Measurements from ENCODE around the gene LPP. TPM values are rescaled to one million over a fixed set of nuclear protein-coding genes. Genes with fewer than 3 reads are reported as not detected.

Gene LPP
- total RNA-seq, 1 experiment from 2014 or later: 54.0 TPM

DNA sequence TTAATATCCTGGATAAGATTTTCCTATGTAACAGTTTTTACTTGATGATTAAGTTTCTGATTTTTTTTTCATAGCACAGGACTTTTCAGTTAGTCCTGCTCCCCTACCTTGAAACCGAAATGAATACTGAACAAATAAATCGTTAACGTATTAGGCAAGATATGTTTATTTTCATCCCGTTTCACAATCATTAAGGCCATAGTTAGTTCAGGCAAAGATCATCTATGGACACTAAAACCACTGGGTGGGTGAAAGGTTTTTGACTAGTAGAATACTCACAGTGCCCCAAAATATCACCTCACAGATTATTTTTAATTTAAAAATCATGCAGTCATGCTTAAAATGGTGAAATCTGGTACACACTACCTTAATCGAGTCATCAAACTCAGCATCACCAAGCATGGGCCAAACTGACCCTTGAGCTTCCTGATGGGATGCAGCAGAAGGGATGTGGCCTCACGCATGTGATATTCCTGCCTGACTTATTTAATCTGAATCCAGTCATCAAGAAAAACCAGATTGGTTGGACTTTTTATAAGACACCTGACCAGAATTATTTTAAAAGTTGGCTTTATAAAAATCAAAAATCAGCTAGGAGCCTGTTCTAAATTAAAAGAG, 365.0 kb downstream of the LPP start:
- H3K79me2 ChIP-seq (ENCODE audit: insufficient read depth, low read length): no peaks in the 10 kb centered on the region
- H3K4me1 ChIP-seq (ENCODE audit: control insufficient read depth in 1 of 2, insufficient read depth in 2 of 2, low read length in 2 of 2): no peaks in the 10 kb centered on the region; a peak in 1 of 4 replicates
- ChIA-PET CTCF (no interaction called here), RAD21 (ENCODE audit: low non-redundant PET in 1 of 2, low total read pairs in 2 of 2, uncharacterized antibody in 2 of 2, unreplicated experiment in 2 of 2) (no interaction called here), POLR2A (no interaction called here)
- no peak overlapping the region for H3K9ac ChIP-seq (ENCODE audit: low read length)
- no peak for ATAC-seq
- no peaks in the 10 kb centered on the region for H4K20me1 ChIP-seq (ENCODE audit: insufficient read depth)
- H3K9me2 ChIP-seq (ENCODE audit: insufficient read depth): no peaks in the 10 kb centered on the region
- no peaks in the 10 kb centered on the region for H3K36me3 ChIP-seq (ENCODE audit: control insufficient read depth in 1 of 2, insufficient read depth in 2 of 2, low read length in 2 of 2)
- no peak overlapping the region for H3K27ac ChIP-seq (ENCODE audit: low read depth, low read length)
- no peak overlapping the region for H3K4me3 ChIP-seq (replicated peaks in 1 of 2; ENCODE audit: low read depth in 1 of 2, low read length in 2 of 2)
- BruUV-seq (replicated peaks): no TSS peak
- no peak overlapping the region for H3K4me2 ChIP-seq (ENCODE audit: low read length)
- no peak for DNase-seq (ENCODE audit: low read depth, low spot score)
- no peaks in the 10 kb centered on the region for H3K27me3 ChIP-seq (ENCODE audit: insufficient read depth, low read length)
- TF ChIP-seq CBX3 (IDR thresholded peaks at IDR 0.05; ENCODE audit: low read depth) (no peak), SIN3A (IDR thresholded peaks at IDR 0.05; ENCODE audit: low read depth) (no peak), SRF (IDR thresholded peaks at IDR 0.05; ENCODE audit: low read depth) (no peak), CEBPB (IDR thresholded peaks at IDR 0.05; ENCODE audit: low read depth) (no peak), RAD21 (IDR thresholded peaks at IDR 0.05; ENCODE audit: low read depth) (no peak)
- no peak overlapping the region for H2AFZ ChIP-seq (ENCODE audit: low read depth, low read length, poor library complexity, severe bottlenecking)
- intact Hi-C loops (cut with micrococcal nuclease): no loop called here
- no peaks in the 10 kb centered on the region for H3K9me3 ChIP-seq (ENCODE audit: control insufficient read depth in 1 of 2, insufficient read depth in 1 of 2, low read depth in 1 of 2, low read length in 2 of 2)

DNA sequence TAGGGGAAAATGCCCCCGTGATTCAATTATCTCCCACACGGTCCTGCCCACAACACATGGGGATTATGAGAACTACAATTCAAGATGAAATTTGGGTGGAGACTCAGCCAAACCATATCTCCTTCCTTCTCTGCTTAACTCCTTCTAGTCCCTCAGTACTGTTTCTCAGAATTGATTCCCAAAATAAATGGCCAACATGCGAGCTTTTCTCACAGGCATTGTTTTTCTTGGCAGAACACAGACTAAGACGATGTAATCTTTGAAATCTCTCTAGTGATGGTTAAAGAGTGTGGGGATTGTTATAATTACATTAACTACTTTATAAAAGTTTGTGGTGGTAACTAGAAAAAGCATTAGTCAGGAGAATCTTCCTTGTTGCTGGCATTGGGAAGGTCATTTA, 366.5 kb downstream of the LPP start:
- TF ChIP-seq CTCF (IDR thresholded peaks at IDR 0.05 in 2 of 3, conservative IDR thresholded peaks at IDR 0.05 in 1 of 3; ENCODE audit: borderline replicate concordance in 1 of 3, insufficient read depth in 1 of 3, low read depth in 2 of 3, low read length in 2 of 3) (no peak), ELF1 (IDR thresholded peaks at IDR 0.05; ENCODE audit: borderline replicate concordance, low read depth) (no peak), JUND (IDR thresholded peaks at IDR 0.05) (no peak)
- TF ChIP-seq, protein P1, sequence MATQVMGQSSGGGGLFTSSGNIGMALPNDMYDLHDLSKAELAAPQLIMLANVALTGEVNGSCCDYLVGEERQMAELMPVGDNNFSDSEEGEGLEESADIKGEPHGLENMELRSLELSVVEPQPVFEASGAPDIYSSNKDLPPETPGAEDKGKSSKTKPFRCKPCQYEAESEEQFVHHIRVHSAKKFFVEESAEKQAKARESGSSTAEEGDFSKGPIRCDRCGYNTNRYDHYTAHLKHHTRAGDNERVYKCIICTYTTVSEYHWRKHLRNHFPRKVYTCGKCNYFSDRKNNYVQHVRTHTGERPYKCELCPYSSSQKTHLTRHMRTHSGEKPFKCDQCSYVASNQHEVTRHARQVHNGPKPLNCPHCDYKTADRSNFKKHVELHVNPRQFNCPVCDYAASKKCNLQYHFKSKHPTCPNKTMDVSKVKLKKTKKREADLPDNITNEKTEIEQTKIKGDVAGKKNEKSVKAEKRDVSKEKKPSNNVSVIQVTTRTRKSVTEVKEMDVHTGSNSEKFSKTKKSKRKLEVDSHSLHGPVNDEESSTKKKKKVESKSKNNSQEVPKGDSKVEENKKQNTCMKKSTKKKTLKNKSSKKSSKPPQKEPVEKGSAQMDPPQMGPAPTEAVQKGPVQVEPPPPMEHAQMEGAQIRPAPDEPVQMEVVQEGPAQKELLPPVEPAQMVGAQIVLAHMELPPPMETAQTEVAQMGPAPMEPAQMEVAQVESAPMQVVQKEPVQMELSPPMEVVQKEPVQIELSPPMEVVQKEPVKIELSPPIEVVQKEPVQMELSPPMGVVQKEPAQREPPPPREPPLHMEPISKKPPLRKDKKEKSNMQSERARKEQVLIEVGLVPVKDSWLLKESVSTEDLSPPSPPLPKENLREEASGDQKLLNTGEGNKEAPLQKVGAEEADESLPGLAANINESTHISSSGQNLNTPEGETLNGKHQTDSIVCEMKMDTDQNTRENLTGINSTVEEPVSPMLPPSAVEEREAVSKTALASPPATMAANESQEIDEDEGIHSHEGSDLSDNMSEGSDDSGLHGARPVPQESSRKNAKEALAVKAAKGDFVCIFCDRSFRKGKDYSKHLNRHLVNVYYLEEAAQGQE (IDR thresholded peaks at IDR 0.05; ENCODE audit: low read depth): no peak
- RAD21 ChIA-PET (ENCODE audit: low non-redundant PET in 1 of 2, low total read pairs in 2 of 2, uncharacterized antibody in 2 of 2, unreplicated experiment in 2 of 2): no interaction called here
- H3K36me3 ChIP-seq (ENCODE audit: control insufficient read depth in 1 of 2, insufficient read depth in 2 of 2, low read length in 2 of 2): no peaks in the 10 kb centered on the region

More for the DNA sequence above, 366.5 kb downstream of the LPP start:
- Histone ChIP-seq H3K4me1 (ENCODE audit: control insufficient read depth in 1 of 2, insufficient read depth in 2 of 2, low read length in 2 of 2) (no peaks in the 10 kb centered on the region), H3K27ac (ENCODE audit: low read depth, low read length) (no peak overlapping the region), H3K4me3 (replicated peaks in 1 of 2; ENCODE audit: low read depth in 1 of 2, low read length in 2 of 2) (no peak overlapping the region), H2AFZ (ENCODE audit: low read depth, low read length, poor library complexity, severe bottlenecking) (no peak overlapping the region), H3K79me2 (ENCODE audit: insufficient read depth, low read length) (no peaks in the 10 kb centered on the region), H3K4me2 (ENCODE audit: low read length) (no peak overlapping the region), H3K27me3 (ENCODE audit: insufficient read depth, low read length) (no peaks in the 10 kb centered on the region), H3K9me2 (ENCODE audit: insufficient read depth) (no peaks in the 10 kb centered on the region), H4K20me1 (ENCODE audit: insufficient read depth) (no peaks in the 10 kb centered on the region), H3K9me3 (ENCODE audit: control insufficient read depth in 1 of 2, insufficient read depth in 1 of 2, low read depth in 1 of 2, low read length in 2 of 2) (no peaks in the 10 kb centered on the region), H3K9ac (ENCODE audit: low read length) (no peak overlapping the region)
- DNase-seq (ENCODE audit: low read depth, low spot score) (no peak), ATAC-seq (no peak)
- BruUV-seq (replicated peaks): no TSS peak
- ChIA-PET CTCF (no interaction called here), POLR2A (no interaction called here)
- intact Hi-C loops (cut with micrococcal nuclease): no loop called here
